Smooth muscle cell (in vitro differentiated cells): ENCODE data around the gene KCTD11. TPM values are rescaled to one million over a fixed set of nuclear protein-coding genes. Genes with fewer than 3 reads are reported as not detected.
A peak's percentile ranks its signal among the peaks of the same experiment; 100 is the strongest.

Experiments
- DNase-seq: peaks from one replicate; lab custom pipeline; 2025; ENCODE audit not compliant: unreplicated experiment; lab: John Stamatoyannopoulos, UW
- H2AFZ ChIP-seq: fragments of 200-600 bp; sonication (generic); 2 replicates; pipeline ENCODE4 v1.6.0; 2016; ENCODE audit warnings: antibody characterized with exemption, low read depth, mild to moderate bottlenecking
- H3F3A ChIP-seq: fragments of 200-600 bp; sonication (generic); 2 replicates; pipeline ENCODE4 v1.6.0; 2017; ENCODE audit warnings: antibody characterized with exemption, low read depth
- H3K27ac ChIP-seq: fragments of 200-600 bp; sonication (generic); 2 replicates; pipeline ENCODE4 v1.5.1; 2016; ENCODE audit warnings: low read depth, mild to moderate bottlenecking
- H3K27me3 ChIP-seq: fragments of 200-600 bp; sonication (generic); 2 replicates; pipeline ENCODE4 v1.6.1; 2016; ENCODE audit warnings: low read depth, mild to moderate bottlenecking
- H3K36me3 ChIP-seq: fragments of 200-600 bp; sonication (generic); 2 replicates; pipeline ENCODE4 v1.5.1; 2016; ENCODE audit warnings: low read depth
- H3K4me1 ChIP-seq: fragments of 200-600 bp; sonication (generic); 2 replicates; pipeline ENCODE4 v1.5.1; 2016; ENCODE audit warnings: low read depth
- H3K4me2 ChIP-seq: fragments of 200-600 bp; sonication (generic); 2 replicates; pipeline ENCODE4 v1.6.0; 2016; ENCODE audit warnings: mild to moderate bottlenecking
- H3K4me3 ChIP-seq: fragments of 200-600 bp; sonication (generic); 2 replicates; pipeline ENCODE4 v1.5.1; 2016; ENCODE audit warnings: mild to moderate bottlenecking
- H3K79me2 ChIP-seq: fragments of 200-600 bp; sonication (generic); 2 replicates; pipeline ENCODE4 v1.6.0; 2016; ENCODE audit warnings: low read depth, mild to moderate bottlenecking
- H3K9ac ChIP-seq: fragments of 200-600 bp; sonication (generic); 2 replicates; pipeline ENCODE4 v1.6.0; 2016; ENCODE audit warnings: low read depth
- H3K9me3 ChIP-seq: fragments of 200-600 bp; sonication (generic); replicated peaks from 2 replicates; pipeline ENCODE4 v1.5.1; 2016; ENCODE audit warnings: low read depth
- H4K20me1 ChIP-seq: fragments of 200-600 bp; sonication (generic); 2 replicates; pipeline ENCODE4 v1.6.0; 2016; ENCODE audit warnings: low read depth
- WGBS: methylation state at CpG from one replicate; pipeline ENCODE4 v1.1.7; 2016; ENCODE audit warnings: low lambda C conversion rate; 5-methylcytosine and 5-hydroxymethylcytosine counted together
- polyA plus RNA-seq: library from polyadenylated mRNA; unstranded; fragments of >200 nt; fragmentation: Nextera tagmentation; extraction: Ambion mirVana; gene quantifications from 2 replicates; pipeline ENCODE4 v1.2.1, GENCODE V29; 2016
- total RNA-seq: library from RNA; depleted of rRNA; stranded (reverse); fragments of >200 nt; gene quantifications from 2 replicates; pipeline ENCODE4 v1.2.3, GENCODE V29; 2014
- TF ChIP-seq, protein P1 (sequence below): fragments of 200-600 bp; sonication (generic); IDR thresholded peaks from 2 replicates; pipeline ENCODE4 v1.5.1; 2017; ENCODE audit warnings: borderline replicate concordance, mild to moderate bottlenecking, antibody characterized with exemption; ENCODE audit not compliant: insufficient read depth, poor library complexity, severe bottlenecking

Gene KCTD11
- total and polyA plus RNA-seq, 2 experiments from 2014 or later: 33.8 to 34.7 TPM

DNA sequence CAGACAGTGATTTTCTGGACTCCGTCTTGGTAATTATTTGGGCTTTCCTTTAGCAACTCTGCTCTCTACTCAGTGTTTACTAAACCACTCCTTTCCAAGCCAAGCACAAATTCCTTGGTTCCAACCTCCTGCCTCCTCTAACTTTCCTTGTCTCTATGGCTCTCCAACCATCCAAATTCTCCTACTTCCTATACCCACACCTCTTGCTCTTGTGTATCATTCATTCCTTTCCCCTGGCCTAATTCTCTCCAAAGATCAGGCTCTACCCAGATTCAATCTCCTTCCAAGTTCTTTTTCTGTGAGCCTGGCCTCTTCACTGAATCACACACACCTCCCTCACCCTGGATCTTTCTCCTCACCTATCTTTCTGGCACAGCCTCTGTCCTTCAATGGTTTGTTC, 24.0 kb upstream of the KCTD11 start:
- H3K9ac ChIP-seq: no peak overlapping the region
- 70% methylated on average over 1 of the region's 1 CpG for WGBS
- no peaks in the 10 kb centered on the region for H3K27me3 ChIP-seq
- peaks cover 14% of the 10 kb centered on the region for H3K4me1 ChIP-seq
- no peaks in the 10 kb centered on the region for H3K9me3 ChIP-seq
- H2AFZ ChIP-seq: no peak overlapping the region
- H3K4me2 ChIP-seq: peak overlapping the region; percentile 93
- DNase-seq: no peak
- no peaks in the 10 kb centered on the region for H4K20me1 ChIP-seq
- H3K79me2 ChIP-seq: peaks cover 10% of the 10 kb centered on the region
- TF ChIP-seq, protein P1, sequence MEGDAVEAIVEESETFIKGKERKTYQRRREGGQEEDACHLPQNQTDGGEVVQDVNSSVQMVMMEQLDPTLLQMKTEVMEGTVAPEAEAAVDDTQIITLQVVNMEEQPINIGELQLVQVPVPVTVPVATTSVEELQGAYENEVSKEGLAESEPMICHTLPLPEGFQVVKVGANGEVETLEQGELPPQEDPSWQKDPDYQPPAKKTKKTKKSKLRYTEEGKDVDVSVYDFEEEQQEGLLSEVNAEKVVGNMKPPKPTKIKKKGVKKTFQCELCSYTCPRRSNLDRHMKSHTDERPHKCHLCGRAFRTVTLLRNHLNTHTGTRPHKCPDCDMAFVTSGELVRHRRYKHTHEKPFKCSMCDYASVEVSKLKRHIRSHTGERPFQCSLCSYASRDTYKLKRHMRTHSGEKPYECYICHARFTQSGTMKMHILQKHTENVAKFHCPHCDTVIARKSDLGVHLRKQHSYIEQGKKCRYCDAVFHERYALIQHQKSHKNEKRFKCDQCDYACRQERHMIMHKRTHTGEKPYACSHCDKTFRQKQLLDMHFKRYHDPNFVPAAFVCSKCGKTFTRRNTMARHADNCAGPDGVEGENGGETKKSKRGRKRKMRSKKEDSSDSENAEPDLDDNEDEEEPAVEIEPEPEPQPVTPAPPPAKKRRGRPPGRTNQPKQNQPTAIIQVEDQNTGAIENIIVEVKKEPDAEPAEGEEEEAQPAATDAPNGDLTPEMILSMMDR: no peak
- H3K27ac ChIP-seq: no peak overlapping the region
- H3K36me3 ChIP-seq: no peaks in the 10 kb centered on the region
- H3K4me3 ChIP-seq: peak overlapping the region; percentile 77
- H3F3A ChIP-seq: no peaks in the 10 kb centered on the region

DNA sequence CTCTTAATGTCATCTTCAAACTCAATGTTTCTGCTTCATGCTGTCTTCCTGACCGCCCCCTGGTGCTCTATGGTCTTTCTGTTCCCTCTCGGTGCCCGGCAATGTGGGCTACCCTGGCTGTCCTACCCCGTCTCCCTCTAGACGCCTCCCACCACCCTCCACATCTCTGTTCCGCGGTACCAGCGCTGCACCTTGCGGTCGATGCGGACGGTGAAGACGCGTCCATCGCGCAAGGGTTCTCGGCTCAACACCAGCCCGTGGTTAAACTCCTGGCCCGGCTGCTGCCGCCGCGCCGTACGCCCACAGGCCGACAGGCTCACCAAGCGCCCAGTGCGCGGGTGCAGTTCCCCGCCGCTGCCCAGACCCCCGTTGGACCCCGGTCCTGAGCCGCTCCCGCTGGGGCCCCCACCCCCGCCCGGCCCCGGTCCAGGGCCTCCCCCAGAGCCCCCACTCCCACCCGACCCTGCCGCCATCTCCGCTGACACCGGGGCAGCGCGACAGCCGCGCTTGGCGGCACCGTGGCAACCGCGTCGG, 23.1 kb upstream of the KCTD11 start, which contains the start of gene NEURL4:
TSS of gene NEURL4 (minus strand) at position 496 of the 534 bp plus-strand sequence. CDS start at position 473, 23 bp downstream.
- no peaks in the 10 kb centered on the region for H3K36me3 ChIP-seq
- H3K4me1 ChIP-seq: peaks cover 14% of the 10 kb centered on the region
- H3K9ac ChIP-seq: peak within 1 kb of the TSS; percentile 76
- peak within 1 kb of the TSS; percentile 81 for H2AFZ ChIP-seq
- H3K4me2 ChIP-seq: peak within 1 kb of the TSS; percentile 93
- WGBS: 1% methylated on average over 43 of the region's 50 CpGs
- H3K79me2 ChIP-seq: peaks cover 10% of the 10 kb centered on the region
- no peaks in the 10 kb centered on the region for H3F3A ChIP-seq
- TF ChIP-seq, protein P1: no peak
- H3K4me3 ChIP-seq: peak within 1 kb of the TSS; percentile 77
- H3K27ac ChIP-seq: peak within 1 kb of the TSS; percentile 79
- H3K9me3 ChIP-seq: no peaks in the 10 kb centered on the region
- no peaks in the 10 kb centered on the region for H3K27me3 ChIP-seq
- no peak for DNase-seq
- H4K20me1 ChIP-seq: no peaks in the 10 kb centered on the region

DNA sequence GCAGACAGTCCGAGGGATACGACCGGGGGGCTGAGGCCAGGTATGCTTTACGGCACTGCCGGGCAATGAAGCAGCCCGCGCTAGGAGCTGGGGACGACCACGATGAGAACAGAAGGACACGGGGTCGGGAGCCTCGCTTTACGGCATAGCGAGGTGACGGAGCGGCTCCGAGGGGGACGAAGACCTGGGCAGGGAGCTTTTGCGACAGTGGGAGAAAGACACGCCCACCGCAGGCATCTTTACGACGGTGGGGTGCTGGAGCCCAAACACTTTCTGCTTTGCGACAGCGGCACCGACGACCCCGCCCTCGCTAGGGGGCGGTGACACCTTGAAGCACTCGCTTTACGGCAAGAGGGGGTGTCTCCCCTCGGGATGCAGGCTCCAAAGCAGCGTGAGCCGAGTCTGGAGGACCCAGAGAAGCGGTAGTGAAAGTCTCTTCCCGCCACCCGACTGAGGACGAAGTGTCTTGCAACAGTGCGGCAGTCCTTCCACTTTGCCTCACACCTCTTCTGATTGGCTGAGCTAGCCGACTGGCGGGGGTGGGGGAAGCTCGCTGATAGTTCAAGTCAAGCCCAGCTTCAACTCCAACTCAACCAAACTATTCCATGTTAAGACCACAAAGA, 22.5 kb upstream of the KCTD11 start:
- Histone ChIP-seq H3K79me2 (peaks cover 10% of the 10 kb centered on the region), H3K4me1 (peaks cover 14% of the 10 kb centered on the region), H3K36me3 (no peaks in the 10 kb centered on the region), H3F3A (no peaks in the 10 kb centered on the region), H3K9ac (peak overlapping the region; percentile 76), H3K9me3 (no peaks in the 10 kb centered on the region), H3K27me3 (no peaks in the 10 kb centered on the region), H2AFZ (peak overlapping the region; percentile 81), H3K4me3 (peak overlapping the region; percentile 77), H3K4me2 (peak overlapping the region; percentile 93), H4K20me1 (no peaks in the 10 kb centered on the region), H3K27ac (peak overlapping the region; percentile 79)
- TF ChIP-seq, protein P1: no peak
- under 1% methylated on average over 43 of the region's 43 CpGs for WGBS
- DNase-seq: peak; percentile 90
